Vagina (tissue), 2 donors: ENCODE data around the gene ECE1. TPM values are rescaled to one million over a fixed set of nuclear protein-coding genes. Genes with fewer than 3 reads are reported as not detected.
"Not testable (repeated sequence)": the region's sequence is repeated elsewhere in the genome, so short reads cannot be mapped to it uniquely, and the experiment has no call there.

ENCODE experiments used
- DNase-seq, 2 donors: peaks; one replicate each; pipeline ENCODE4 v3.0.0-alpha.2; 2017; ENCODE audit errors: extremely low spot score in 2 of 2
- H3K27ac ChIP-seq: fragments of 200-600 bp; sonication (generic); one replicate; pipeline ENCODE4 v1.5.1; 2019
- H3K27me3 ChIP-seq: fragments of 200-600 bp; sonication (generic); one replicate; pipeline ENCODE4 v1.5.1; 2019
- H3K36me3 ChIP-seq, 2 donors: fragments of 200-600 bp; sonication (generic); one replicate each; pipeline ENCODE4 v1.5.1; 2017 to 2019
- H3K4me1 ChIP-seq: fragments of 200-600 bp; sonication (generic); one replicate; pipeline ENCODE4 v1.5.1; 2019
- H3K4me3 ChIP-seq, 2 donors: fragments of 200-600 bp; sonication (generic); 1 replicate in 1 of 2; 2 replicates in 1 of 2; pipeline ENCODE4 v1.5.1; 2016 to 2019
- H3K9me3 ChIP-seq: fragments of 200-600 bp; sonication (generic); one replicate; pipeline ENCODE4 v1.5.1; 2019
- CTCF ChIP-seq, 3 experiments: fragments of 450-650 bp in 2 of 3; fragments of 200-600 bp in 1 of 3; sonication (generic) in 1 of 3; IDR thresholded peaks; one replicate each; pipeline ENCODE4 v1.5.1; 2017 to 2019; ENCODE audit warnings: antibody characterized with exemption in 3 of 3, mild to moderate bottlenecking in 2 of 3, moderate library complexity in 2 of 3
- POLR2A ChIP-seq, 2 donors: fragments of 450-650 bp; IDR thresholded peaks; one replicate each; pipeline ENCODE4 v1.6.1; 2017; ENCODE audit warnings: antibody characterized with exemption in 2 of 2, mild to moderate bottlenecking in 2 of 2, moderate library complexity in 2 of 2
- POLR2AphosphoS5 ChIP-seq, 2 donors: sonication (generic); formaldehyde crosslinking; IDR thresholded peaks; one replicate each; pipeline ENCODE4 v1.9.0; 2017; ENCODE audit warnings: antibody characterized with exemption in 2 of 2, mild to moderate bottlenecking in 2 of 2, low read depth in 1 of 2; ENCODE audit not compliant: insufficient read depth in 1 of 2
- intact Hi-C: fragments of 100-400 bp; cut with DNase I; formaldehyde crosslinking; loops from one replicate; pipeline ENCODE4 v1.15.1; 2023
- total RNA-seq: library from RNA; depleted of rRNA; stranded (reverse); fragments of >200 nt; gene quantifications from one replicate; pipeline ENCODE4 v1.2.3, GENCODE V29; 2016

Gene ECE1
- total RNA-seq, 1 donor from 2014 or later: 93.8 TPM

DNA sequence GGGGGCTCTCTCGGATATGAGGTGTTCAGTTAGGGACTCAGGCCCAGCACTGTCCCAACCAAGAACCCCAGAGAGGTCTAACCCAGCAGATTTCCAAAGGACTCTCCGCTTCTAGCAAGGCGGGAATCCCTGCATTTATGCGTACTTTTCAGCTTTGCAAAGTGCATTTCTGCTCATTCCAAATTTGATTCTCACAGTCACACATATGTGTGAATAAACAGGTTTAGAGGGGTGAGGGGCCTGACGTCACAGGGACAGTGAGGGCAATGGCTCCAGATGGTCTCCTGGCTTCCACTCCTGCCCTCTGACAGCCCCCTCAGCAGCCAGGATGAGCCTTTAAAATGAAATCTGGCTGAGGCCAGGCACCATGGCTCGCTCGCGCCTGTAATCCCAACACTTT, 921 bp upstream of the ECE1 start:
- H3K27ac ChIP-seq: peak overlapping the region; percentile 87
- TF ChIP-seq CTCF (IDR thresholded peaks at IDR 0.05): no peak
- TF ChIP-seq POLR2AphosphoS5 (IDR thresholded peaks at IDR 0.05; ENCODE audit: insufficient read depth in 1 of 2, low read depth in 1 of 2): no peak
- TF ChIP-seq POLR2A (IDR thresholded peaks at IDR 0.05): no peak
- peak overlapping the region in 1 of 2 donors; percentile 59 for H3K4me3 ChIP-seq
- intact Hi-C loops: no loop called here
- H3K27me3 ChIP-seq: no peaks in the 10 kb centered on the region
- no peak for DNase-seq
- H3K36me3 ChIP-seq: no peaks in the 10 kb centered on the region
- peaks cover 69% of the 10 kb centered on the region for H3K4me1 ChIP-seq
- no peaks in the 10 kb centered on the region for H3K9me3 ChIP-seq

DNA sequence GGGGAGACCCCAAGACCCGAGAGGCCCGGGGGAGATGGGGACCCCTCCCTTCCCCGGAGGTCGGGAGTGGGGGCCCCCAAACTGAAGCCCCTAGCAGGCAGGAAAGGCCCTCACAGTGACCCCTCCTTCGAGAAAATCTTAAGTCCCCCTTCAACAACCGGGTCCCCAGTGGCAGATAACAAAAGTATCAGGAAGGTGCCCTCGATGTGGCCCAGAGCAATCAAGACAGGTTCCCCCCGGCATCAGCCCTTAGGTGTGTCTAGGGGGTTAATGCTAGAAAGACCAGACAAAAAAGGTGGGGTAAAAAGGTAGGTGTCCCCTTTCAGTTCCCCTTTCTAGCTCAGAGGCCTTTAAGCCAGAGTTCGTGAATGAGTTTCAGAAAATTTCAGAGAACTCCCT, 282 bp upstream of the ECE1 start:
- no peaks in the 10 kb centered on the region for H3K27me3 ChIP-seq

DNA sequence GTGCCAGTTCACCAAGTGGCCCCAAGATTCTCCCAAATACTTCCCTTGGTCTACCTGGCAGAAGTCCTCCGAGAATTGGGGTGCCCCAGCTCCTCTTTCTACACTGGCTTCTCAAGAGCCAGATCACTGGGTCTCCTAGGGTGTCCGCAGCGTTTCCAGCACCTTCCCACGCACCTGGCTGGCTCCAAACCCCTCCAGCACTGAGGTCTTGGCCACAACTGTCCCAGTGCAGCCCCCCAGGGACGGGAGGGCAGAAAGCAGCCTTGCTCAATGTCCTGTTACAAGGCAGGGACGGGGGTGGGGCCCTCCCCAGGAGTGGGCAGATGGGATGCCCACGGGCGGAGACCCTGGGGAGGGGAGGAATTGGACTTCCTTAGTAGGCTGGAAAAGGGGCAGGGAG, 1.1 kb downstream of the ECE1 start:
- Histone ChIP-seq H3K27me3 (no peaks in the 10 kb centered on the region), H3K4me1 (peaks cover 64% of the 10 kb centered on the region), H3K36me3 (no peaks in the 10 kb centered on the region), H3K27ac (peak overlapping the region; percentile 87), H3K9me3 (no peaks in the 10 kb centered on the region), H3K4me3 (peak overlapping the region; percentile 59 to 86)
- no peak for DNase-seq
- no peak for TF ChIP-seq POLR2A (IDR thresholded peaks at IDR 0.05)
- no peak for TF ChIP-seq CTCF (IDR thresholded peaks at IDR 0.05)
- no peak for TF ChIP-seq POLR2AphosphoS5 (IDR thresholded peaks at IDR 0.05; ENCODE audit: insufficient read depth in 1 of 2, low read depth in 1 of 2)
- intact Hi-C loops: no loop called here

More for the DNA sequence above, 282 bp upstream of the ECE1 start:
- peak overlapping the region; percentile 87 for H3K27ac ChIP-seq
- intact Hi-C loops: no loop called here
- H3K4me3 ChIP-seq: peak overlapping the region; percentile 59 to 86
- DNase-seq: no peak
- peaks cover 64% of the 10 kb centered on the region for H3K4me1 ChIP-seq
- no peaks in the 10 kb centered on the region for H3K36me3 ChIP-seq
- no peaks in the 10 kb centered on the region for H3K9me3 ChIP-seq
- TF ChIP-seq POLR2A (IDR thresholded peaks at IDR 0.05) (no peak), CTCF (IDR thresholded peaks at IDR 0.05) (no peak), POLR2AphosphoS5 (IDR thresholded peaks at IDR 0.05; ENCODE audit: insufficient read depth in 1 of 2, low read depth in 1 of 2) (peak in 1 of 2 donors; percentile 4)

GRCh38 chr1:21287905-21288514, 2.3 kb downstream of the ECE1 start:
- Histone ChIP-seq H3K27me3 (no peaks in the 10 kb centered on the region), H3K36me3 (no peaks in the 10 kb centered on the region), H3K4me3 (no peak overlapping the region), H3K4me1 (peaks cover 60% of the 10 kb centered on the region), H3K9me3 (no peaks in the 10 kb centered on the region), H3K27ac (no peak overlapping the region)
- DNase-seq: no peak
- no peak for TF ChIP-seq CTCF (IDR thresholded peaks at IDR 0.05)
- TF ChIP-seq POLR2A (IDR thresholded peaks at IDR 0.05): no peak
- intact Hi-C loops: no loop called here

- peaks cover 58% of the 10 kb centered on the region for H3K4me1 ChIP-seq
- H3K9me3 ChIP-seq, H3K36me3 ChIP-seq, intact Hi-C loops, H3K27me3 ChIP-seq, H3K4me3 ChIP-seq, H3K27ac ChIP-seq, DNase-seq: not testable (repeated sequence)
Observed at GRCh38 chr1:21285386-21285785, 4.9 kb downstream of the ECE1 start.
